Neural crest cell (in vitro differentiated cells): ENCODE results near the gene TMX2. TPM values are rescaled to one million over a fixed set of nuclear protein-coding genes. Genes with fewer than 3 reads are reported as not detected.

ENCODE experiments used
- DNase-seq: peaks from one replicate; pipeline ENCODE4 v3.0.0; 2021; ENCODE audit warnings: low read depth, mixed read lengths, low spot score
- H3K27ac Mint-ChIP-seq: one replicate; pipeline ENCODE4 v1.8.0; 2021; ENCODE audit warnings: mild to moderate bottlenecking, mixed read lengths; ENCODE audit not compliant: unreplicated experiment
- H3K27me3 Mint-ChIP-seq: 2 replicates; pipeline ENCODE4 v1.8.0; 2021; ENCODE audit warnings: low read depth, mild to moderate bottlenecking, mixed read lengths
- H3K36me3 Mint-ChIP-seq: 2 replicates; pipeline ENCODE4 v1.8.0; 2021; ENCODE audit warnings: low read depth, mild to moderate bottlenecking, mixed read lengths
- H3K4me1 Mint-ChIP-seq: 2 replicates; pipeline ENCODE4 v1.8.0; 2021; ENCODE audit warnings: mixed read lengths
- H3K4me3 Mint-ChIP-seq: one replicate; pipeline ENCODE4 v1.8.0; 2021; ENCODE audit warnings: mild to moderate bottlenecking, mixed read lengths
- H3K9me3 Mint-ChIP-seq: 2 replicates; pipeline ENCODE4 v1.8.0; 2021; ENCODE audit warnings: mixed read lengths
- total RNA-seq: library from RNA; stranded (reverse); gene quantifications from 2 replicates; pipeline ENCODE4 v1.2.1, GENCODE V29; 2021
- TF ChIP-seq, protein P1 (sequence below): fragments of 200-600 bp; sonication (generic); conservative IDR thresholded peaks from 2 replicates; pipeline ENCODE4 v1.5.0; 2021; ENCODE audit warnings: antibody characterized with exemption, mild to moderate bottlenecking

The TMX2 gene
- total RNA-seq, 1 donor from 2014 or later: 78.3 TPM

DNA sequence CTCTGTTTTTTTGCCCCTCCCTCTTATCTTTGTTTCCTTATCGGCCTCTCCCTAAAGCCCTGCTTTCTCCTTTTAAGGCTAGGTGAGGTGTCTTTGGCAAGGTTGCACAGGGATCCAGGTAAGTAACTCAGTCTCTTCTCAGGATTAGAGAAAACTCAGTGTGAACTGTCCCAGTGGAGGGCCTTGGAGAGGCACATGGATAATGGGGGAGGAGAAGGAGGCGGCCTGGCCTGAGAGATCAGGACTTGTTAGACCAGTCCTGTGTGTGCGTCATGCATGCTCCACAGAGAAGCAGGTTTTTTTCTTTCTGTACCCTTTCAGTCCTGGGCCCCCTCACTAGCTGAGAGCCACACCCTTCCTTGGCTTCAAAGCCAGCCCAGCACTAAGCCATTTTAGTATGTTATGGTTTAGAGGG, 69.1 kb downstream of the TMX2 start:
- DNase-seq: no peak
- TF ChIP-seq, protein P1, sequence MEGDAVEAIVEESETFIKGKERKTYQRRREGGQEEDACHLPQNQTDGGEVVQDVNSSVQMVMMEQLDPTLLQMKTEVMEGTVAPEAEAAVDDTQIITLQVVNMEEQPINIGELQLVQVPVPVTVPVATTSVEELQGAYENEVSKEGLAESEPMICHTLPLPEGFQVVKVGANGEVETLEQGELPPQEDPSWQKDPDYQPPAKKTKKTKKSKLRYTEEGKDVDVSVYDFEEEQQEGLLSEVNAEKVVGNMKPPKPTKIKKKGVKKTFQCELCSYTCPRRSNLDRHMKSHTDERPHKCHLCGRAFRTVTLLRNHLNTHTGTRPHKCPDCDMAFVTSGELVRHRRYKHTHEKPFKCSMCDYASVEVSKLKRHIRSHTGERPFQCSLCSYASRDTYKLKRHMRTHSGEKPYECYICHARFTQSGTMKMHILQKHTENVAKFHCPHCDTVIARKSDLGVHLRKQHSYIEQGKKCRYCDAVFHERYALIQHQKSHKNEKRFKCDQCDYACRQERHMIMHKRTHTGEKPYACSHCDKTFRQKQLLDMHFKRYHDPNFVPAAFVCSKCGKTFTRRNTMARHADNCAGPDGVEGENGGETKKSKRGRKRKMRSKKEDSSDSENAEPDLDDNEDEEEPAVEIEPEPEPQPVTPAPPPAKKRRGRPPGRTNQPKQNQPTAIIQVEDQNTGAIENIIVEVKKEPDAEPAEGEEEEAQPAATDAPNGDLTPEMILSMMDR: no peak
- Mint-ChIP-seq H3K9me3 (no peaks in the 10 kb centered on the region), H3K27me3 (no peaks in the 10 kb centered on the region), H3K36me3 (peaks cover 2% of the 10 kb centered on the region), H3K4me3 (no peak overlapping the region), H3K27ac (peak overlapping the region; percentile 52), H3K4me1 (peaks cover 50% of the 10 kb centered on the region)

DNA sequence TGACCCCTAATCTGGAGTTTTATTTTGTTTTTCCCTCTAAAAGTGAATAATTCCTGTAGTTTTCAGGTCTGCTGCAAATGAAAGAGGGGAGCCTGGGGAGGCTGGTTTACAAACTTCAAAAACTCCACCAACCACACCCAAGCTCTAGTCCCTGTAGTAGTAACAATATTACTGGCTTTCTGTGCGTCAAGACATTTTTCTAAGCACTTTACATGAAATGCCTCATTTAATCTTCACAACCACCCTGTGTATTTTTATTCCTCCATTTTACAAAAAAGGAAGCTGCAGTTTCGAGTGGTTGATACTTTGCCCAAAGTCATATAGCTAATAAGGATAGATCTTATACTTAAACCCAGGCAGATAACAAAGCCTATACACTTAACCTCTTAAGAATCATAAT, 72.7 kb downstream of the TMX2 start:
- Mint-ChIP-seq H3K27ac (no peak overlapping the region), H3K9me3 (no peaks in the 10 kb centered on the region), H3K36me3 (peaks cover 2% of the 10 kb centered on the region), H3K4me1 (peaks cover 35% of the 10 kb centered on the region), H3K4me3 (no peak overlapping the region), H3K27me3 (no peaks in the 10 kb centered on the region)
- DNase-seq: no peak
- TF ChIP-seq, protein P1: no peak

DNA sequence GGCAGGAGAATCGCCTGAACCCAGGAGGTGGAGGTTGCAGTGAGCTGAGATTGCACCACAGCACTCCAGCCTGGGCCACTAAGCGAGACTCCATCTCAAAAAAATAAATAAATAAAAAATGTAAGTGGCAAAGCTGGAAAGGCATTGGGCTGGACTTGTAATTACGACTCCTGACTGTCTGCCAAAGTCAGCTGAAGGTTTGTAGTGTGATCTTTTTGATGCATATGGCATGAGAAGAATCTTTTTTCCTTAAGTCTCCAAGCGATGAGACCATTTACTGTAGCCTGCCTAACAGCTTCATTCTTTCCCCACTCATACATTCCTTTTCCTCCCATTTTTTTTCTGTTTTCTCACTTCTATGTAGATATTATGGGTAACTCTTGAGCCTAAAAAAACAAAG, 74.0 kb downstream of the TMX2 start:
- Mint-ChIP-seq H3K27ac (peak overlapping the region; percentile 52), H3K4me3 (no peak overlapping the region), H3K27me3 (no peaks in the 10 kb centered on the region), H3K9me3 (no peaks in the 10 kb centered on the region), H3K36me3 (peaks cover 2% of the 10 kb centered on the region), H3K4me1 (peaks cover 28% of the 10 kb centered on the region)
- TF ChIP-seq, protein P1: no peak
- DNase-seq: no peak

DNA sequence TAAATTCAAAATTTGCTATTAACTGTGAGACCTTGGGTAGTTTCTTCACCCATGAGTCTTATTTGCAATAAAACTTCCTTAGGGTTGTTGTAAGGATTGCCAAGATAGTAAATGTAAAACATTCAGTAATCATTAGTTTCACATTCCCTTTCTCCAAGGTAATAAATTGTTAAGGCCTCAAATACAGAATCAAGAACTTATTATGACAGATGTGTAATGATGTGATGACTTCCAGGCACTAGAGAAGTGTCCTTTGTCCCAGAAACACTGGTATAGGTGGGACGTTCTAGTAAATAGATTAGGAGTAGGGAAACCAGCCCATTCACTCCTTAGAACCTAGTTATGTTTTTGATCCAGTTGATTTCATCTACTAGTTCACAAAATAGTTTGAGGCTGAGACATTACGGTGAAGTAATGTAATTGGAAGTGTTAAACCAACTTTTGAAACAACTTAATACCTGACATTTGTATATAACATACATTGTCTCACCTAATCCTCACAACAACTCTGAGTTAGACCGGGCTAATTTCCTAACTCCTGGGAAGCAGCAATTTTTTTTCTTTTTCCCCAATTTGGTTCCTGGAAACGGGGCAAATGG, 74.7 kb downstream of the TMX2 start:
- Mint-ChIP-seq H3K27ac (no peak overlapping the region), H3K4me3 (peak overlapping the region; percentile 13), H3K4me1 (peaks cover 24% of the 10 kb centered on the region), H3K36me3 (peaks cover 2% of the 10 kb centered on the region), H3K27me3 (no peaks in the 10 kb centered on the region), H3K9me3 (no peaks in the 10 kb centered on the region)
- TF ChIP-seq, protein P1: no peak
- no peak for DNase-seq

DNA sequence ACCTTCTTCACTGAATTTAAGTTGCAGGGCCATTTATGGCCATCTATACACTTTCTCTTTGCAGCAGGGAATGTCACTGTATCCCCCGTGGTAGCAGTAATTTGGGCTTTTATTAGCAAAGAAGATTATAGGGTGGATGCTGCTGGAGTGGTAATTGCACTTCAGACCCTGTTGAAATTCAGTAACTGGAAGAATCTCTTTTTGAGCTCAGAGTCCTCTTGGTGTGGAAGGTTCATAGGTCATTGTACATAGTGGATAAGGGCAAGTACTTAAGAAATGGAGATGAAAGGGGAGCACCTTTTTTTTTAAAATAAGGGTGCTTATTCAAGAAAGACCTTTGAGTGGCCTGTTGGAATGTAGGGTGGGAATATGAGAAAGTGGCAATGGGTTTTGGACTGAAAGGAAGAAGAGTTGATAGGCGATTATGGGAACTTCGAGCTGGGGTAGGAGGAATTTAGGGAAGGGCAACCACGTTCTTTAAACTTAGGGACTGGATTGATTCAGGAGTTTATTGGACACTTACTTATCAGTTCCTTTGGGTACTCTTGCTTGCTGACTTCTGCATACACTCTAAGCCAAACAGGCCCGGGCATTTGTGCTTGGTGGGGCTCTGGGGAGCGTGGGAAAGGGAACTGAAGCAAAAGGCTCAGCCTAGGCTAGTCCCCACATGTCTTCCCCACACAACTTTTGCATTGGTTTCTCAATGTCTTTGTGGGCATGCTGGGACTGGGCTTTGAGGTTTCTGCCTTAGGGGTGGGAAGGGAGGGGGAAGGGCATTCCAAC, 75.7 kb downstream of the TMX2 start:
- Mint-ChIP-seq H3K27me3 (no peaks in the 10 kb centered on the region), H3K4me1 (peaks cover 27% of the 10 kb centered on the region), H3K36me3 (peaks cover 5% of the 10 kb centered on the region), H3K4me3 (peak overlapping the region; percentile 1), H3K27ac (peak overlapping the region; percentile 61), H3K9me3 (no peaks in the 10 kb centered on the region)
- DNase-seq: no peak
- TF ChIP-seq, protein P1: no peak
